ENCODE data around the gene UBE2J1. TPM values are rescaled to one million over a fixed set of nuclear protein-coding genes. Genes with fewer than 3 reads are reported as not detected.

UBE2J1 gene
- polyA plus RNA-seq, 1 donor from 2014 or later = 47.2 TPM

DNA sequence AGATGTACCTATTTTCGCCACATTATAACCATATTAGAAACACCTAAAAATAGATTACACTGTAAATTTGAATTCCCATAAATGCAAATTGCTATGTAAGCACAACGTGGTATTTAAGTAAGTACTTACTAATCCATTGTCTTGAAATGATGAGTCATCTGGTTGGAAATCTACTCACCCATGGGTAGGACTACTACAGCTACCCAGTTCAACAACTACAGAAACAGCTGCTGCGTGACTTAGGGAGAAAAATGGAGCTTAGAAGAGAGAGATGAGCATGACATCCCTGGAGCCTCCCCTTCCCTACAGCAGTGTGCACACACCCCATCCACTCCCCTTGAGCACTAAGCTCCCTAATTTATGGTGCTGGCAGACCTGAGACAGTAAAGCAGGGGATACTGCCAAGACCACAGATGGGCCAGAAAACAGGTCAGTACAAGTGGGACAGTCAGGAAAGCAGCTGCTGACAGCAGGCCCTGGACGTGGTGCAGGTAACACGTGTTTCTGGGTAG lies 32.7 kb upstream of the UBE2J1 start:
- H3K27me3 ChIP-seq (ENCODE audit: insufficient read depth, low read depth, low read length) = no peaks in the 10 kb centered on the region
- no peaks in the 10 kb centered on the region for H3K9me2 ChIP-seq (ENCODE audit: insufficient read depth, low read length)
- no peaks in the 10 kb centered on the region for H3K79me2 ChIP-seq (replicated peaks; ENCODE audit: insufficient read depth, low read length)
- TF ChIP-seq EZH2 (IDR thresholded peaks at IDR 0.05; ENCODE audit: borderline replicate concordance, insufficient read depth, low read length, poor library complexity, severe bottlenecking) (no peak), TAF1 (IDR thresholded peaks at IDR 0.05; ENCODE audit: low read depth) (no peak), RAD21 (conservative IDR thresholded peaks at IDR 0.05) (no peak)
- H3F3A ChIP-seq (ENCODE audit: insufficient read depth, low read length, poor library complexity, severe bottlenecking) = no peaks in the 10 kb centered on the region
- H3K36me3 ChIP-seq (ENCODE audit: insufficient read depth, low read length) = peaks cover 8% of the 10 kb centered on the region
- no peak overlapping the region for H3K4me2 ChIP-seq (ENCODE audit: low read length)
- no peak overlapping the region for H2AFZ ChIP-seq (ENCODE audit: low read depth, low read length)
- H4K20me1 ChIP-seq (ENCODE audit: insufficient read depth) = no peaks in the 10 kb centered on the region
- H3K4me3 ChIP-seq (ENCODE audit: low read length) = no peak overlapping the region
- H3K9ac ChIP-seq (ENCODE audit: low read length) = no peak overlapping the region
- no peaks in the 10 kb centered on the region for H3K9me3 ChIP-seq (ENCODE audit: low read length)
- no peak overlapping the region for H3K27ac ChIP-seq (ENCODE audit: low read length)

- Histone ChIP-seq H3K27ac (ENCODE audit: low read length) (no peak overlapping the region), H3K79me2 (replicated peaks; ENCODE audit: insufficient read depth, low read length) (no peaks in the 10 kb centered on the region), H3F3A (ENCODE audit: insufficient read depth, low read length, poor library complexity, severe bottlenecking) (no peaks in the 10 kb centered on the region), H3K36me3 (ENCODE audit: insufficient read depth, low read length) (peaks cover 20% of the 10 kb centered on the region), H3K9ac (ENCODE audit: low read length) (no peak overlapping the region), H3K9me2 (ENCODE audit: insufficient read depth, low read length) (no peaks in the 10 kb centered on the region), H3K9me3 (ENCODE audit: low read length) (no peaks in the 10 kb centered on the region), H4K20me1 (ENCODE audit: insufficient read depth) (no peaks in the 10 kb centered on the region), H3K4me3 (ENCODE audit: low read length) (no peak overlapping the region), H2AFZ (ENCODE audit: low read depth, low read length) (no peak overlapping the region), H3K4me2 (ENCODE audit: low read length) (no peak overlapping the region), H3K27me3 (ENCODE audit: insufficient read depth, low read depth, low read length) (no peaks in the 10 kb centered on the region)
- TF ChIP-seq POLR2AphosphoS5 (IDR thresholded peaks at IDR 0.05) (no peak), EZH2 (IDR thresholded peaks at IDR 0.05; ENCODE audit: borderline replicate concordance, insufficient read depth, low read length, poor library complexity, severe bottlenecking) (no peak), REST (IDR thresholded peaks at IDR 0.05; ENCODE audit: borderline replicate concordance) (no peak), TAF1 (IDR thresholded peaks at IDR 0.05; ENCODE audit: low read depth) (no peak), MXI1 (conservative IDR thresholded peaks at IDR 0.05; ENCODE audit: poor library complexity, severe bottlenecking) (no peak), SMC3 (conservative IDR thresholded peaks at IDR 0.05; ENCODE audit: poor library complexity) (no peak), EP300 (conservative IDR thresholded peaks at IDR 0.05; ENCODE audit: poor library complexity, severe bottlenecking) (no peak), RAD21 (conservative IDR thresholded peaks at IDR 0.05) (no peak)
- TF ChIP-seq, protein P1, sequence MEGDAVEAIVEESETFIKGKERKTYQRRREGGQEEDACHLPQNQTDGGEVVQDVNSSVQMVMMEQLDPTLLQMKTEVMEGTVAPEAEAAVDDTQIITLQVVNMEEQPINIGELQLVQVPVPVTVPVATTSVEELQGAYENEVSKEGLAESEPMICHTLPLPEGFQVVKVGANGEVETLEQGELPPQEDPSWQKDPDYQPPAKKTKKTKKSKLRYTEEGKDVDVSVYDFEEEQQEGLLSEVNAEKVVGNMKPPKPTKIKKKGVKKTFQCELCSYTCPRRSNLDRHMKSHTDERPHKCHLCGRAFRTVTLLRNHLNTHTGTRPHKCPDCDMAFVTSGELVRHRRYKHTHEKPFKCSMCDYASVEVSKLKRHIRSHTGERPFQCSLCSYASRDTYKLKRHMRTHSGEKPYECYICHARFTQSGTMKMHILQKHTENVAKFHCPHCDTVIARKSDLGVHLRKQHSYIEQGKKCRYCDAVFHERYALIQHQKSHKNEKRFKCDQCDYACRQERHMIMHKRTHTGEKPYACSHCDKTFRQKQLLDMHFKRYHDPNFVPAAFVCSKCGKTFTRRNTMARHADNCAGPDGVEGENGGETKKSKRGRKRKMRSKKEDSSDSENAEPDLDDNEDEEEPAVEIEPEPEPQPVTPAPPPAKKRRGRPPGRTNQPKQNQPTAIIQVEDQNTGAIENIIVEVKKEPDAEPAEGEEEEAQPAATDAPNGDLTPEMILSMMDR (IDR thresholded peaks at IDR 0.05; ENCODE audit: poor library complexity, severe bottlenecking) = no peak
Measured at GRCh38 chr6:89381031-89381430, 28.5 kb upstream of the UBE2J1 start.
